GM18526 (cell line): ENCODE measurements around the gene HHLA2.

Experiments used
- POLR2A ChIP-seq: IDR thresholded peaks from 3 replicates; pipeline ENCODE4 v1.6.1; 2011; ENCODE audit not compliant: insufficient read length; ENCODE audit errors: extremely low read depth

HHLA2 gene

DNA sequence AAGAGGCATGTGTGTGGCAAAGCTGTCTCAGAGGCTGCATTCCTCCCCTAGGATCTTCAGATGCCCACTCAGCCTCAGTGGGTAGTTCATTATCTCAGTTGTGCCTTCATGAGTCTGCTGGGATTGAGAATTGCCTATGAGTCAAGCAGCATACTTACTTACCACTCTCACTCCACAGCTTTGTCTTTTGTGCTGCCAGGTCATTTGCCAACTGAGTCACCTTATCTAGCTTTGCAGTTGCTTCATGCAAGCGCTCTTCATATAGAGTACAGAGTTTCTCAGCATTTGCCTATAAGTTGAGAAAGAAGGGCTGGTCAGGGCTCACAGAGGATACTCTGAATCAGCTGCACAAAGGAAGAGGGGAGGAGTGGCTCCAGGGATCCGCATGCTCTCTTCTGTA, 124.6 kb downstream of the HHLA2 start:
- TF ChIP-seq POLR2A = no peak
